Fibroblast of the aortic adventitia (primary cell): ENCODE measurements around the gene INPP5B. TPM values are rescaled to one million over a fixed set of nuclear protein-coding genes. Genes with fewer than 3 reads are reported as not detected.

Experiments used
- DNase-seq: peaks from one replicate; pipeline ENCODE4 v3.0.0-alpha.2; 2010; ENCODE audit warnings: low read depth
- H3K4me3 ChIP-seq: 2 replicates; pipeline ENCODE4 v1.5.1; 2011; ENCODE audit warnings: low read depth, mild to moderate bottlenecking, control low read depth, low read length, moderate library complexity
- total RNA-seq: library from RNA; depleted of rRNA; stranded (reverse); fragments of >200 nt; gene quantifications from 2 replicates; pipeline ENCODE4 v1.2.3, GENCODE V29; 2012; ENCODE audit warnings: low replicate concordance
- TF ChIP-seq, protein P1 (sequence below): IDR thresholded peaks from 2 replicates; pipeline ENCODE4 v1.5.1; 2011; ENCODE audit warnings: mild to moderate bottlenecking, low read length, control low read depth, inconsistent platforms; ENCODE audit not compliant: insufficient read depth

Gene INPP5B
- total RNA-seq, 1 donor: 35.5 TPM

DNA sequence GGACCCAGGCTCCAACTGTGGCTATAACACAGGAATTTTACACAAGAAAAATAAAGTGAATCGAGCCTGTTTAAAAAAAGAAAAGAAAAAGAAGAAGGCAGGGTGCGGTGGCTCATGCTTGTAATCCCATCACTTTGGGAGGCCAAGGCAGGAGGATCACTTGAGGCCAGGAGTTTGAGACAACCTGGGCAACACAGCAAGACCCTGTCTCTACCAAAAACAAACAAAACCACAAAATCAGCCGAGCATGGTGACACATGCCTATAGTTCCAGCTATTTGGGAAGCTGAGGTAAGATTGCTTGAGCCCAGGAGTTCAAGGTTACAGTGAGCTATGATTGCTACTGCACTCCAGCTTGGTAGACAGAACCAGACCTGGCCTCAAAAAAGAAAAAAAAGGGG, 105.2 kb downstream of the INPP5B start:
- H3K4me3 ChIP-seq: no peak overlapping the region
- TF ChIP-seq, protein P1, sequence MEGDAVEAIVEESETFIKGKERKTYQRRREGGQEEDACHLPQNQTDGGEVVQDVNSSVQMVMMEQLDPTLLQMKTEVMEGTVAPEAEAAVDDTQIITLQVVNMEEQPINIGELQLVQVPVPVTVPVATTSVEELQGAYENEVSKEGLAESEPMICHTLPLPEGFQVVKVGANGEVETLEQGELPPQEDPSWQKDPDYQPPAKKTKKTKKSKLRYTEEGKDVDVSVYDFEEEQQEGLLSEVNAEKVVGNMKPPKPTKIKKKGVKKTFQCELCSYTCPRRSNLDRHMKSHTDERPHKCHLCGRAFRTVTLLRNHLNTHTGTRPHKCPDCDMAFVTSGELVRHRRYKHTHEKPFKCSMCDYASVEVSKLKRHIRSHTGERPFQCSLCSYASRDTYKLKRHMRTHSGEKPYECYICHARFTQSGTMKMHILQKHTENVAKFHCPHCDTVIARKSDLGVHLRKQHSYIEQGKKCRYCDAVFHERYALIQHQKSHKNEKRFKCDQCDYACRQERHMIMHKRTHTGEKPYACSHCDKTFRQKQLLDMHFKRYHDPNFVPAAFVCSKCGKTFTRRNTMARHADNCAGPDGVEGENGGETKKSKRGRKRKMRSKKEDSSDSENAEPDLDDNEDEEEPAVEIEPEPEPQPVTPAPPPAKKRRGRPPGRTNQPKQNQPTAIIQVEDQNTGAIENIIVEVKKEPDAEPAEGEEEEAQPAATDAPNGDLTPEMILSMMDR: no peak
- no peak for DNase-seq

DNA sequence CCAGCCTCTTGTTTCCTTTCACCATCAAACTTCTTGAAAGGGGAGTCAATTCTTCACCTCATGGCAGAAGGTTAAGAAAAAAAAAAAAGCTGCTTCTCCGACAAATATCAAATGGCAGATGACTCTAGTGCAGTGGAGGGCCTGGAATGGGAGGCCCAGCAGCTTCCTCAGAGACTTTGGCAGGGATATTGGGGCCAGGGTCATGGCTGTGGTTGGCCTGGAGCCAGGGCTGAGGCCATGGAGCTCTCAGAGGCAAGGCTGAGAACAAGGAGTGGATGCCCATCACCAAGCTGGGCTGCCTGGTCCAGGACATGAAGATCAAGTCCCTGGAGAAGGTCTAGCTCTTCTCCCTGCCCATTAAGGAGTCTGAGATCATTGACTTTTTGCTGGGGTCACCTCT, 106.1 kb downstream of the INPP5B start:
- DNase-seq: no peak
- H3K4me3 ChIP-seq: no peak overlapping the region
- TF ChIP-seq, protein P1: no peak

DNA sequence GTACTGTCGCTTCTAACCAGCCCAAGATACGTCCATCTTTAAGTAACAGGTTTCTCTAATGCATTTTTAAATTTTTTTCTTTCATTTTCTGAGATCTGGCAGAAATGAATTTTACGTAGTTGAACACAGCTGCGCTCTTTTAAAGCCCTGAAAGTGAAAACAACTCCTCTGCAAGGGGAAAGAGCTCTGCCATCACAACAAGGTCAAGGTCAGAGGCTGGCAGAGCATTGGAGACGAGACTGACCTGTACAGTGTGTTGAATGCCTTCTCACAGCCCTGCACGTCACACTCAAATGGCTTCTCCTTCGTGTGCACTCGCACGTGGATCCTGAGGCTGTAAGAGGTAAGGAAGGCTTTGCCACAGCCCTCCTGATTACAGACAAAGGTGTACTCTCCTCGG, 107.2 kb downstream of the INPP5B start:
- no peak for DNase-seq
- no peak overlapping the region for H3K4me3 ChIP-seq
- TF ChIP-seq, protein P1: no peak

DNA sequence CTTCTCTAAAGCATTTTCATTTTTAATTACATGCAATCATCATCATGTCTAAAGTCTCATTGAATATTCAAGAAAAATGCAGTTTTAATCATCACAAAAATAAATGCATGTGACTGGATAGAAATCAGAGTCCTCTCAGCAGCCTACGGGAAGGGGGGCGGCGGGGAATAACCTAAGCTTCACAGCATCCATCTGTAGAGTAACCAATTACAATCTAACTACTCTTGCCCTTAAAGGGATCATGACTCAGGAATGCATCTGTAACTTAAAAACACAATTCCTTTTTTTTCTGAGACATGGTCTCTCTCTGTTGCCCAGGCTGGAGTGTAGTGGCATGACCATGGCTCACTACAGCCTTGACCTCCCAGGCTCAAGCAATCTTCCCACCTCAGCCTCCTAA, 110.1 kb downstream of the INPP5B start:
- H3K4me3 ChIP-seq: no peak overlapping the region
- TF ChIP-seq, protein P1: no peak
- DNase-seq: no peak

DNA sequence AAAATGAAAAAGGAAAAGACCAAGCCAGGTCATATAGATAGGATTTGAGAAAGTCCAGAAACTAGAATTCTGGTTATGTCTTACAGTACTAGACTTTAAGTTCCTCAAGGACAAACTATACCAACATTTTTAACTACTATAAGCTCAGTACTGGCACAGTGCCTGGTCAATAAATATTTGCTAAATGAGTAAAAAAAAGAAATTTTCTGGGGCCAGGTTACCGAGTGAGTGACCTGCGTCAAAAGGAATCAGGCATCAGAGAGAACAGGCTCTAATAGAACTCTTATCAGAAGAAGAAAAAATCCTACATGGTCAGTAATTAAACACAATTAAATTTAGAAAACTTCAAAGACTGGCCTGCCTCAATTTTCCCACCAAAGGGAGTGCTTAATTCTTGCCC, 115.0 kb downstream of the INPP5B start:
- H3K4me3 ChIP-seq: no peak overlapping the region
- DNase-seq: no peak
- TF ChIP-seq, protein P1: no peak

DNA sequence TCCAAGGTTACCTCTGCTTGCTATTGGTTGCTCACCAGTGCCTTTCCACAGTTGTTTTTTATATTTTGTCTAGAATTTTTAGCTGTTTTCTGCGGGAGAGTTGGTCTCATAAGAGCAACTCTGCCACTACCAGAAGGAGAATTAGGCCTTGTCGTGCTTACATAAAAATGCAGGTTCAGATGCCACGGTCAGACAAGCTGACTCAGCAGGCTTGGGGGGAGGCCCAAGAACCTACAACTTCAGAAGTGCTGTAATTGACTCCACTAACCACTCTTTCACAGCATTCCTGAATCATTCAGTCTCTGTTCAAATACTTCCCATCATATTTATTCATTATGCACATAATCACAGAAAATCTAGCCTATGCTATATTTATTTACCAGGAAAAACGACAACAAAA, 115.7 kb downstream of the INPP5B start:
- H3K4me3 ChIP-seq: no peak overlapping the region
- DNase-seq: no peak
- TF ChIP-seq, protein P1: no peak

DNA sequence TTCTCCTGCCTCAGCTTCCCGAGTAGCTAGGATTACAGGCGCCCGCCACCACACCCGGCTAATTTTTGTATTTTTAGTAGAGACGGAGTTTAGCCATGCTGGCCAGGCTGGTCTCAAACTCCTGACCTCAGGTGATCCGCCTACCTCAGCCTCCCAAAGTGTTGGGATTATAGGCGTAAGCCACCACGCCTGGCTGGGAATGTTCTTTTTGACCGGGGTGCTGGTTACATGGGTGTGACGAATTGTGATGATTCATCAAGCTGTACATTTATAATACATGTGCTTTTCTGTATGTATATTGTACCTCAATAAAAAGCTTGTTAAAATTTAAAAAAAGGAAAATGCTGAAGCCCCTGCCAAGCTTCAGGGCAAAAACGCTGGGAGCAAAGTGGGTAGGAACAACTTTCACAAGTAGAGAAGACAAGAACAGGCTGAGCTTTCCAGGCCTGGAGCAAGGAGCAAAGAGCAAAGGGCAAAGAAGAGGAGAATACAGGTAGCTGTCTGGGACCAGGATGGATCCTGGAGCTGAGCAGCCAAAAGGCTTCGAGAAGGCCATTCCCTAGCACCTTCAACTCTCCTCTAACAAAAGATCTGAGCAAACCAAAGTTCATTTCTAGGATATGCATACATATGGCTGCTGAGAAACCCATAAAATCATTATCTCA, 118.3 kb downstream of the INPP5B start:
- no peak overlapping the region for H3K4me3 ChIP-seq
- TF ChIP-seq, protein P1: no peak
- DNase-seq: no peak
